ENCODE data around the gene XRCC4. TPM values are rescaled to one million over a fixed set of nuclear protein-coding genes. Genes with fewer than 3 reads are reported as not detected.
A peak's percentile ranks its signal among the peaks of the same experiment; 100 is the strongest.

XRCC4 gene
- total and polyA plus RNA-seq, 7 donors = 4.6 to 11.3 (median 7.6) TPM

- intact Hi-C loops (cut with DNase I) = no loop called here
- H3K9me3 ChIP-seq = no peaks in the 10 kb centered on the region
- 85 to 89% methylated on average over 4 of the region's 4 CpGs for WGBS, 2 donors
- H3K4me3 ChIP-seq = no peak overlapping the region
- TF ChIP-seq POLR2A (IDR thresholded peaks at IDR 0.05) = no peak
- TF ChIP-seq POLR2AphosphoS5 (IDR thresholded peaks at IDR 0.05) = no peak
- no peak for TF ChIP-seq EP300 (IDR thresholded peaks at IDR 0.05)
- no peak for TF ChIP-seq CTCF (IDR thresholded peaks at IDR 0.05)
- no peaks in the 10 kb centered on the region for H3K27me3 ChIP-seq
- DNase-seq = no peak
- peaks cover 0 to 9% (median 4%) of the 10 kb centered on the region in 4 donors for H3K4me1 ChIP-seq
- no peaks in the 10 kb centered on the region for H3K36me3 ChIP-seq
- no peak overlapping the region for H3K27ac ChIP-seq
Observed at GRCh38 chr5:83034528-83035207, 42.7 kb upstream of the XRCC4 start.

- H3K27ac ChIP-seq = no peak overlapping the region
- TF ChIP-seq EP300 (IDR thresholded peaks at IDR 0.05) = no peak
- TF ChIP-seq CTCF (IDR thresholded peaks at IDR 0.05) = no peak
- TF ChIP-seq POLR2A (IDR thresholded peaks at IDR 0.05) = no peak
- no peak for TF ChIP-seq POLR2AphosphoS5 (IDR thresholded peaks at IDR 0.05)
- H3K4me3 ChIP-seq = no peak overlapping the region
- no peaks in the 10 kb centered on the region for H3K27me3 ChIP-seq
- DNase-seq = peak; percentile 71
- peaks cover 0 to 9% (median 4%) of the 10 kb centered on the region in 4 donors for H3K4me1 ChIP-seq
- intact Hi-C loops (cut with DNase I) = no loop called here
- no peaks in the 10 kb centered on the region for H3K36me3 ChIP-seq
- WGBS, 2 donors = 81 to 85% methylated on average over 5 of the region's 5 CpGs
- no peaks in the 10 kb centered on the region for H3K9me3 ChIP-seq
Observed at GRCh38 chr5:83035373-83036100, 41.8 kb upstream of the XRCC4 start.

- DNase-seq = no peak
- WGBS, 2 donors = 73% methylated on average over 4 of the region's 4 CpGs
- Histone ChIP-seq H3K27me3 (no peaks in the 10 kb centered on the region), H3K9me3 (no peaks in the 10 kb centered on the region), H3K36me3 (no peaks in the 10 kb centered on the region), H3K27ac (no peak overlapping the region), H3K4me3 (no peak overlapping the region), H3K4me1 (peaks cover 0 to 9% (median 4%) of the 10 kb centered on the region in 4 donors)
- TF ChIP-seq POLR2A (IDR thresholded peaks at IDR 0.05) = no peak
- no peak for TF ChIP-seq EP300 (IDR thresholded peaks at IDR 0.05)
- intact Hi-C loops (cut with DNase I) = no loop called here
Observed at GRCh38 chr5:83036991-83037575, 40.3 kb upstream of the XRCC4 start.

GRCh38 chr5:83038924-83039323 is 38.4 kb upstream of the XRCC4 start:
- Histone ChIP-seq H3K27ac (no peak overlapping the region), H3K27me3 (no peaks in the 10 kb centered on the region), H3K4me1 (peaks cover 0 to 9% (median 4%) of the 10 kb centered on the region in 4 donors), H3K36me3 (no peaks in the 10 kb centered on the region), H3K4me3 (no peak overlapping the region), H3K9me3 (no peaks in the 10 kb centered on the region)
- WGBS, 2 donors = 93 to 97% methylated on average over 3 of the region's 3 CpGs
- intact Hi-C loops (cut with DNase I) = no loop called here
- TF ChIP-seq CTCF (IDR thresholded peaks at IDR 0.05) (no peak), POLR2A (IDR thresholded peaks at IDR 0.05) (no peak), EP300 (IDR thresholded peaks at IDR 0.05) (no peak), POLR2AphosphoS5 (IDR thresholded peaks at IDR 0.05) (no peak)
- DNase-seq = no peak

- Histone ChIP-seq H3K27ac (no peak overlapping the region), H3K4me1 (no peaks in the 10 kb centered on the region), H3K27me3 (no peaks in the 10 kb centered on the region), H3K9me3 (no peaks in the 10 kb centered on the region), H3K36me3 (no peaks in the 10 kb centered on the region), H3K4me3 (no peak overlapping the region)
- intact Hi-C loops (cut with DNase I) = no loop called here
- 80 to 93% methylated on average over 3 of the region's 3 CpGs for WGBS, 2 donors
- no peak for DNase-seq
- TF ChIP-seq CTCF (IDR thresholded peaks at IDR 0.05) (no peak), POLR2A (IDR thresholded peaks at IDR 0.05) (no peak), POLR2AphosphoS5 (IDR thresholded peaks at IDR 0.05) (no peak), EP300 (IDR thresholded peaks at IDR 0.05) (no peak)
Observed at GRCh38 chr5:83042507-83042906, 34.8 kb upstream of the XRCC4 start.

Data from sigmoid colon (tissue), 7 donors.